HepG2 (cell line): Measurements from ENCODE around the gene CLIC4. TPM values are rescaled to one million over a fixed set of nuclear protein-coding genes. Genes with fewer than 3 reads are reported as not detected.

Experiments
- ATAC-seq: fragments of 200-7000 bp; cut with Tn5 transposase; 3 replicates; pipeline ENCODE4 v1.9.1; 2020; ENCODE audit warnings: mild to moderate bottlenecking, moderate library complexity
- Bru-seq: library from RNA; stranded (reverse); fragments of 400-500 nt; gene quantifications from one replicate; lab custom pipeline; 2021; lab: Mats Ljungman, UMichigan
- BruChase-seq, 2 experiments: library from RNA; stranded (reverse); fragments of 400-500 nt; gene quantifications; one replicate each; lab custom pipeline; 2021; lab: Mats Ljungman, UMichigan
- BruUV-seq: library from RNA; stranded (reverse); fragments of 400-500 nt; replicated peaks from 2 replicates; lab custom pipeline; 2021; lab: Mats Ljungman, UMichigan
- CTCF ChIA-PET: fragments of 300-600 bp; formaldehyde crosslinking; extraction: SDS; loops from one replicate; lab custom pipeline; 2021; ENCODE audit warnings: low total read pairs, inconsistent platforms, low intra/inter-chr PET ratio; lab: Yijun Ruan, JAX
- POLR2A ChIA-PET: fragments of 350-600 bp; sonication (Branson Sonifier 250); formaldehyde crosslinking; loops from one replicate; lab custom pipeline; 2020; ENCODE audit warnings: antibody characterized with exemption, inconsistent platforms; lab: Yijun Ruan, JAX
- DNase-seq: peaks from one replicate; pipeline ENCODE4 v3.0.0-alpha.2; 2015; ENCODE audit warnings: low spot score
- FAIRE-seq: peaks from 3 replicates; lab custom pipeline; 2011; peaks lifted over from hg19 to GRCh38; lab: Jason Lieb, UNC
- H2AFZ ChIP-seq: one replicate; pipeline ENCODE4 v1.6.1; 2011; ENCODE audit warnings: low read length, inconsistent platforms
- H3K27ac ChIP-seq: fragments of 300-600 bp; 3 replicates; pipeline ENCODE4 v1.8.0; 2011; ENCODE audit warnings: mixed run types, mild to moderate bottlenecking, mixed read lengths, low read length, inconsistent platforms; ENCODE audit not compliant: insufficient read depth; ENCODE audit errors: extremely low read length
- H3K27me3 ChIP-seq, 2 experiments: fragments of 200-600 bp in 1 of 2; 2 replicates in 1 of 2; 3 replicates in 1 of 2; pipeline versions ENCODE4 v1.6.0 to v1.8.0; 2011; ENCODE audit warnings: low read length in 2 of 2, mild to moderate bottlenecking in 2 of 2, moderate library complexity in 2 of 2, inconsistent platforms in 1 of 2; ENCODE audit not compliant: insufficient read depth in 2 of 2, control insufficient read depth in 1 of 2
- H3K36me3 ChIP-seq, 2 experiments: fragments of 200-600 bp in 1 of 2; replicated peaks in 1 of 2; 2 replicates in 1 of 2; 3 replicates in 1 of 2; pipeline versions ENCODE4 v1.5.1 to v1.8.0; 2011; ENCODE audit warnings: low read length in 2 of 2, inconsistent platforms in 1 of 2; ENCODE audit not compliant: insufficient read depth in 2 of 2, control insufficient read depth in 1 of 2
- H3K4me1 ChIP-seq: 2 replicates; pipeline ENCODE4 v1.5.1; 2012; ENCODE audit warnings: low read length, inconsistent platforms; ENCODE audit not compliant: insufficient read depth
- H3K4me2 ChIP-seq: 2 replicates; pipeline ENCODE4 v1.6.0; 2011; ENCODE audit warnings: low read depth, low read length, inconsistent platforms
- H3K4me3 ChIP-seq, 3 experiments: fragments of 200-600 bp in 1 of 3; sonication (generic), shearing (Covaris generic) in 1 of 3; replicated peaks in 1 of 3; 2 replicates each; pipeline ENCODE4 v1.5.1; 2011 to 2016; ENCODE audit warnings: low read length in 3 of 3, inconsistent platforms in 2 of 3, low read depth in 2 of 3, mild to moderate bottlenecking in 2 of 3, control low read depth in 1 of 3, mixed read lengths in 1 of 3; ENCODE audit not compliant: insufficient read depth in 1 of 3
- H3K79me2 ChIP-seq: one replicate; pipeline ENCODE4 v1.6.1; 2011; ENCODE audit warnings: low read length, inconsistent platforms; ENCODE audit not compliant: insufficient read depth
- H3K9ac ChIP-seq: 2 replicates; pipeline ENCODE4 v1.6.0; 2011; ENCODE audit warnings: mild to moderate bottlenecking, low read depth, low read length, inconsistent platforms; ENCODE audit not compliant: insufficient read depth
- H3K9me3 ChIP-seq: 2 replicates; pipeline ENCODE4 v1.5.1; 2012; ENCODE audit warnings: mild to moderate bottlenecking, low read length
- H4K20me1 ChIP-seq: 2 replicates; pipeline ENCODE4 v1.6.0; 2011; ENCODE audit warnings: inconsistent platforms, mild to moderate bottlenecking, low read length, moderate library complexity; ENCODE audit not compliant: insufficient read depth
- CSRNP2 ChIP-seq: sonication (generic); formaldehyde crosslinking; conservative IDR thresholded peaks from 2 replicates; pipeline ENCODE4 v1.8.0; 2022; ENCODE audit warnings: low read depth, missing genetic modification reagents
- FOSL2 ChIP-seq: sonication (generic); formaldehyde crosslinking; IDR thresholded peaks from 2 replicates; pipeline ENCODE4 v1.4.0; 2020; ENCODE audit warnings: missing genetic modification reagents
- KDM6A ChIP-seq: IDR thresholded peaks from 2 replicates; pipeline ENCODE4 v1.6.1; 2016; ENCODE audit warnings: low read depth
- MTA1 ChIP-seq: sonication (generic); formaldehyde crosslinking; IDR thresholded peaks from 2 replicates; pipeline ENCODE4 v1.4.0; 2020; ENCODE audit warnings: missing genetic modification reagents, mild to moderate bottlenecking, borderline replicate concordance
- MYPOP ChIP-seq: sonication (generic); formaldehyde crosslinking; IDR thresholded peaks from 2 replicates; pipeline ENCODE4 v1.8.1; 2023; ENCODE audit warnings: mild to moderate bottlenecking, moderate library complexity, missing genetic modification reagents
- POGZ ChIP-seq: sonication (generic); formaldehyde crosslinking; IDR thresholded peaks from 2 replicates; pipeline ENCODE4 v1.4.0; 2020; ENCODE audit warnings: mild to moderate bottlenecking, missing genetic modification reagents
- TCF12 ChIP-seq, 2 experiments: fragments of 450-650 bp in 1 of 2; sonication (generic) in 1 of 2; formaldehyde crosslinking in 1 of 2; IDR thresholded peaks; 2 replicates each; pipeline versions ENCODE4 v1.6.1 to v1.8.0; 2017 to 2022; ENCODE audit warnings: antibody characterized with exemption in 1 of 2, mild to moderate bottlenecking in 1 of 2, missing genetic modification reagents in 1 of 2, moderate library complexity in 1 of 2
- TSC22D2 ChIP-seq: sonication (generic); formaldehyde crosslinking; IDR thresholded peaks from 2 replicates; pipeline ENCODE4 v1.5.1; 2020; ENCODE audit warnings: missing genetic modification reagents, mild to moderate bottlenecking, borderline replicate concordance
- ZKSCAN5 ChIP-seq: sonication (generic); formaldehyde crosslinking; IDR thresholded peaks from 2 replicates; pipeline ENCODE4 v1.5.1; 2020; ENCODE audit warnings: mild to moderate bottlenecking, missing genetic modification reagents
- ZNF496 ChIP-seq: sonication (generic); formaldehyde crosslinking; IDR thresholded peaks from 2 replicates; pipeline ENCODE4 v1.8.1; 2023; ENCODE audit warnings: mild to moderate bottlenecking, moderate library complexity, missing genetic modification reagents; ENCODE audit not compliant: insufficient replicate concordance
- ZNF770 ChIP-seq: sonication (generic); formaldehyde crosslinking; IDR thresholded peaks from 2 replicates; pipeline ENCODE4 v1.5.0; 2020; ENCODE audit warnings: mild to moderate bottlenecking, missing genetic modification reagents
- WGBS: methylation state at CpG from one replicate; pipeline ENCODE4 v1.1.6; 2017; ENCODE audit warnings: low lambda C conversion rate; 5-methylcytosine and 5-hydroxymethylcytosine counted together
- in situ Hi-C: cut with HindIII; loops from 2 replicates; pipeline ENCODE4 v1.10.0; 2017; ENCODE audit warnings: low pct_unique_long_range_greater_than_20kb; ENCODE audit not compliant: extremely low pct_ligation_motif_present
- intact Hi-C: fragments of 100-400 bp; cut with micrococcal nuclease; formaldehyde crosslinking; loops from one replicate; pipeline ENCODE4 v1.10.0; 2022; ENCODE audit not compliant: unreplicated experiment
- long read RNA-seq, 2 experiments: library from RNA in 1 of 2; library from polyadenylated mRNA in 1 of 2; stranded (forward) in 1 of 2; unstranded in 1 of 2; transcript quantifications; one replicate each; pipeline ENCODE4 v2.0.0, GENCODE V29; 2019 to 2022
- polyA minus RNA-seq, 3 experiments: library from RNA; depleted of rRNA, polyadenylated mRNA; stranded (reverse); fragments of >200 nt; gene quantifications; 2 replicates each; pipeline ENCODE4 v1.2.3, GENCODE V29; 2011; ENCODE audit warnings: low replicate concordance in 1 of 3
- polyA plus RNA-seq, 8 experiments: library from polyadenylated mRNA; depleted of rRNA in 3 of 8; stranded (reverse) in 7 of 8; unstranded in 1 of 8; fragments of >200 nt; fragmentation: Illumina TruSeq in 4 of 8; extraction: Trizol in 4 of 8; gene quantifications; 2 replicates each; pipeline versions ENCODE4 v1.2.1 to v1.2.3, GENCODE V29; 2011 to 2016; ENCODE audit warnings: low read depth in 4 of 8, missing spikeins in 1 of 8, mixed read lengths in 1 of 8; ENCODE audit not compliant: insufficient read depth in 1 of 8
- total RNA-seq, 5 experiments: library from RNA; depleted of rRNA; stranded (reverse); fragments of >200 nt; fragmentation: Illumina TruSeq; extraction: Trizol; gene quantifications; 2 replicates each; pipeline ENCODE4 v1.2.3, GENCODE V29; 2016; ENCODE audit warnings: low read depth in 1 of 5

Gene CLIC4
- 77.4 and 120 TPM in 2 replicates for total RNA-seq (2016; rRNA removed; fragmentation: Illumina TruSeq; extraction: Trizol)
- 5.2 and 5.7 TPM in 2 replicates for total RNA-seq (2016; cell fraction: cytosol; rRNA removed; fragmentation: Illumina TruSeq; extraction: Trizol; ENCODE audit: low read depth)
- 79.6 and 107 TPM in 2 replicates for total RNA-seq (2016; cell fraction: insoluble cytoplasmic fraction; rRNA removed; fragmentation: Illumina TruSeq; extraction: Trizol)
- total RNA-seq (2016; cell fraction: membrane; rRNA removed; fragmentation: Illumina TruSeq; extraction: Trizol), result 27.3 and 32.5 TPM in 2 replicates
- 53.7 and 61.5 TPM in 2 replicates for total RNA-seq (2016; cell fraction: nucleus; rRNA removed; fragmentation: Illumina TruSeq; extraction: Trizol)
- 19.9 and 23.3 TPM in 2 replicates for polyA plus RNA-seq (2011; rRNA removed)
- 15.6 and 24.0 TPM in 2 replicates for polyA plus RNA-seq (2011; cell fraction: cytosol; rRNA removed)
- polyA plus RNA-seq (2011; cell fraction: nucleus; rRNA removed), result 8.0 and 12.1 TPM in 2 replicates
- polyA plus RNA-seq (2012), result 51.1 and 58.9 TPM in 2 replicates
- 5.0 and 5.8 TPM in 2 replicates for polyA plus RNA-seq (2016; cell fraction: cytosol; fragmentation: Illumina TruSeq; extraction: Trizol; ENCODE audit: low read depth)
- polyA plus RNA-seq (2016; cell fraction: insoluble cytoplasmic fraction; fragmentation: Illumina TruSeq; extraction: Trizol; ENCODE audit: low read depth), result 122 and 132 TPM in 2 replicates
- 19.2 and 20.4 TPM in 2 replicates for polyA plus RNA-seq (2016; cell fraction: membrane; fragmentation: Illumina TruSeq; extraction: Trizol; ENCODE audit: low read depth)
- 62.7 and 67.7 TPM in 2 replicates for polyA plus RNA-seq (2016; cell fraction: nucleus; fragmentation: Illumina TruSeq; extraction: Trizol; ENCODE audit: insufficient read depth, low read depth)
- 11.1 and 23.5 TPM in 2 replicates for polyA minus RNA-seq (2011; rRNA and poly(A)+ RNA removed; ENCODE audit: low replicate concordance)
- polyA minus RNA-seq (2011; cell fraction: cytosol; rRNA and poly(A)+ RNA removed), result 41.9 and 45.3 TPM in 2 replicates
- polyA minus RNA-seq (2011; cell fraction: nucleus; rRNA and poly(A)+ RNA removed), result 31.5 and 33.2 TPM in 2 replicates
- Bru-seq, nascent RNA, result percentile 81 among the genes with signal in this experiment
- percentile 93 among the genes with signal in this experiment for BruChase-seq, experiment 1, labeled RNA remaining after a 6-hour chase
- percentile 83 among the genes with signal in this experiment for BruChase-seq, experiment 2, labeled RNA remaining after a 2-hour chase
- long read RNA-seq, experiment 1, full-length matches to known transcripts, result 40 of 50 reads
- long read RNA-seq, experiment 1, partial matches to known transcripts, result 1 of 50 reads
- long read RNA-seq, experiment 1, other reads (novel, unspliced or antisense), result 9 of 50 reads
- long read RNA-seq, experiment 2, full-length matches to known transcripts, result 27 of 130 reads
- long read RNA-seq, experiment 2, partial matches to known transcripts, result 2 of 130 reads
- long read RNA-seq, experiment 2, other reads (novel, unspliced or antisense), result 101 of 130 reads

- H3K9ac ChIP-seq, result peak within 1 kb of the TSS; percentile 87
- intact Hi-C loops, result loop anchor here (1.0 to 10.0 kb wide), 4 partner anchors 40 to 86 kb away; no protein-coding TSS in a partner anchor
- H3K27me3 ChIP-seq, result no peaks in the 10 kb centered on the region; a peak in 1 of 5 replicates
- DNase-seq (peak; percentile 96), ATAC-seq (peak; percentile 91), FAIRE-seq (peak; percentile 83)
- H4K20me1 ChIP-seq, result peaks cover 4% of the 10 kb centered on the region; the same call in 1 of the 2 replicates
- H3K27ac ChIP-seq, result peak within 1 kb of the TSS; percentile 77
- WGBS, result 0% methylated on average over 11 of the region's 80 CpGs
- H3K36me3 ChIP-seq, result 0 out of 5 replicates have a peak, but pooled peaks cover 0 to 2% of the 10 kb centered on the region in 2 experiments
- no peak within 1 kb of the TSS for H2AFZ ChIP-seq
- peaks cover 45% of the 10 kb centered on the region for H3K79me2 ChIP-seq
- in situ Hi-C loops, result no loop called here
- no TSS peak for BruUV-seq
- no peaks in the 10 kb centered on the region for H3K9me3 ChIP-seq
- peaks cover 72% of the 10 kb centered on the region for H3K4me1 ChIP-seq
- peak within 1 kb of the TSS; percentile 94 for H3K4me2 ChIP-seq
- POLR2A ChIA-PET, result interaction anchor here (0.7 to 8.2 kb wide), 16 partner anchors 9 to 170 kb away, joined by 3 to 100 read pairs (median 5); no protein-coding TSS in a partner anchor
- H3K4me3 ChIP-seq, result peak within 1 kb of the TSS; percentile 82 to 95 (median 86)
- CTCF ChIA-PET, result no interaction called here
- TF ChIP-seq MYPOP (CRISPR knock-in tag) (no peak), ZNF496 (CRISPR knock-in tag) (no peak), ZKSCAN5 (no peak), TCF12 (IDR thresholded peaks at IDR 0.05) (no peak), TCF12 (CRISPR knock-in tag; IDR thresholded peaks at IDR 0.05) (peak; percentile 72; the same call in 1 of the 2 replicates), POGZ (peak; percentile 87), KDM6A (CRISPR knock-in tag) (no peak), ZNF770 (CRISPR knock-in tag) (peak; percentile 79), MTA1 (CRISPR knock-in tag) (peak; percentile 50; the same call in 1 of the 2 replicates), TSC22D2 (CRISPR knock-in tag) (no peak), FOSL2 (peak; percentile 40), CSRNP2 (CRISPR knock-in tag) (no peak)
Measured at GRCh38 chr1:24744911-24745710, at the start of gene CLIC4. Gene CLIC4 (plus strand): TSS chr1:24745447. CDS start chr1:24745554, 107 bp downstream.
